ENCODE results near the gene TRMU. TPM values are rescaled to one million over a fixed set of nuclear protein-coding genes. Genes with fewer than 3 reads are reported as not detected.
A peak's percentile ranks its signal among the peaks of the same experiment; 100 is the strongest.

The TRMU gene
- total RNA-seq, 4 donors from 2014 or later, result 35.2 to 101 (median 83.3) TPM

GRCh38 chr22:46381142-46381541 lies 45.6 kb downstream of the TRMU start:
- Histone ChIP-seq H3K27ac (no peak overlapping the region), H3K4me3 (no peak overlapping the region), H3K9me3 (peaks cover 0 to 4% (median 0%) of the 10 kb centered on the region in 4 donors), H3K27me3 (no peaks in the 10 kb centered on the region), H3K36me3 (no peaks in the 10 kb centered on the region), H3K4me1 (peaks cover 0 to 24% (median 0%) of the 10 kb centered on the region in 4 donors)
- TF ChIP-seq POLR2A (IDR thresholded peaks at IDR 0.05), result no peak
- TF ChIP-seq CTCF (IDR thresholded peaks at IDR 0.05), result no peak
- no peak for DNase-seq

GRCh38 chr22:46381731-46382130 lies 46.2 kb downstream of the TRMU start:
- Histone ChIP-seq H3K36me3 (no peaks in the 10 kb centered on the region), H3K27me3 (no peaks in the 10 kb centered on the region), H3K27ac (no peak overlapping the region), H3K4me3 (no peak overlapping the region), H3K4me1 (peaks cover 0 to 24% (median 0%) of the 10 kb centered on the region in 4 donors), H3K9me3 (no peaks in the 10 kb centered on the region)
- no peak for DNase-seq
- TF ChIP-seq POLR2A (IDR thresholded peaks at IDR 0.05), result no peak
- TF ChIP-seq CTCF (IDR thresholded peaks at IDR 0.05), result no peak

- DNase-seq, result no peak
- no peak for TF ChIP-seq POLR2A (IDR thresholded peaks at IDR 0.05)
These were observed 47.0 kb downstream of the TRMU start for GRCh38 chr22:46382524-46382923.

GRCh38 chr22:46386312-46386711 lies 50.8 kb downstream of the TRMU start:
- no peaks in the 10 kb centered on the region for H3K4me1 ChIP-seq
- DNase-seq, result no peak
- no peak overlapping the region for H3K27ac ChIP-seq
- H3K36me3 ChIP-seq, result no peaks in the 10 kb centered on the region
- no peaks in the 10 kb centered on the region for H3K27me3 ChIP-seq
- no peaks in the 10 kb centered on the region for H3K9me3 ChIP-seq
- no peak overlapping the region for H3K4me3 ChIP-seq
- TF ChIP-seq POLR2A (IDR thresholded peaks at IDR 0.05), result no peak
- TF ChIP-seq CTCF (IDR thresholded peaks at IDR 0.05), result peak in 1 of 6 experiments; percentile 6

More at GRCh38 chr22:46382524-46382923, 47.0 kb downstream of the TRMU start:
- no peaks in the 10 kb centered on the region for H3K27me3 ChIP-seq
- H3K9me3 ChIP-seq, result no peaks in the 10 kb centered on the region
- no peak overlapping the region for H3K27ac ChIP-seq
- H3K36me3 ChIP-seq, result no peaks in the 10 kb centered on the region
- H3K4me3 ChIP-seq, result no peak overlapping the region
- peaks cover 0 to 16% (median 0%) of the 10 kb centered on the region in 4 donors for H3K4me1 ChIP-seq

- Histone ChIP-seq H3K4me3 (no peak overlapping the region), H3K4me1 (no peaks in the 10 kb centered on the region), H3K27ac (no peak overlapping the region), H3K36me3 (no peaks in the 10 kb centered on the region), H3K9me3 (no peaks in the 10 kb centered on the region), H3K27me3 (no peaks in the 10 kb centered on the region)
- TF ChIP-seq POLR2A (IDR thresholded peaks at IDR 0.05), result no peak
- no peak for DNase-seq
These were observed 52.2 kb downstream of the TRMU start for GRCh38 chr22:46387748-46388147.

GRCh38 chr22:46388647-46389046 lies 53.1 kb downstream of the TRMU start:
- no peaks in the 10 kb centered on the region for H3K36me3 ChIP-seq
- no peak for DNase-seq
- no peaks in the 10 kb centered on the region for H3K4me1 ChIP-seq
- TF ChIP-seq CTCF (IDR thresholded peaks at IDR 0.05) (no peak), POLR2A (IDR thresholded peaks at IDR 0.05) (no peak)
- no peaks in the 10 kb centered on the region for H3K9me3 ChIP-seq
- no peak overlapping the region for H3K27ac ChIP-seq
- no peaks in the 10 kb centered on the region for H3K27me3 ChIP-seq
- no peak overlapping the region for H3K4me3 ChIP-seq

GRCh38 chr22:46389081-46389480 lies 53.6 kb downstream of the TRMU start:
- H3K9me3 ChIP-seq, result no peaks in the 10 kb centered on the region
- H3K4me3 ChIP-seq, result no peak overlapping the region
- no peaks in the 10 kb centered on the region for H3K36me3 ChIP-seq
- DNase-seq, result no peak
- TF ChIP-seq POLR2A (IDR thresholded peaks at IDR 0.05), result no peak
- no peak for TF ChIP-seq CTCF (IDR thresholded peaks at IDR 0.05)
- no peak overlapping the region for H3K27ac ChIP-seq
- H3K4me1 ChIP-seq, result no peaks in the 10 kb centered on the region
- no peaks in the 10 kb centered on the region for H3K27me3 ChIP-seq
